Measurements from ENCODE around the gene SLC47A2.
"Not testable (repeated sequence)": the region's sequence is repeated elsewhere in the genome, so short reads cannot be mapped to it uniquely, and the experiment has no call there.

Gene SLC47A2

DNA sequence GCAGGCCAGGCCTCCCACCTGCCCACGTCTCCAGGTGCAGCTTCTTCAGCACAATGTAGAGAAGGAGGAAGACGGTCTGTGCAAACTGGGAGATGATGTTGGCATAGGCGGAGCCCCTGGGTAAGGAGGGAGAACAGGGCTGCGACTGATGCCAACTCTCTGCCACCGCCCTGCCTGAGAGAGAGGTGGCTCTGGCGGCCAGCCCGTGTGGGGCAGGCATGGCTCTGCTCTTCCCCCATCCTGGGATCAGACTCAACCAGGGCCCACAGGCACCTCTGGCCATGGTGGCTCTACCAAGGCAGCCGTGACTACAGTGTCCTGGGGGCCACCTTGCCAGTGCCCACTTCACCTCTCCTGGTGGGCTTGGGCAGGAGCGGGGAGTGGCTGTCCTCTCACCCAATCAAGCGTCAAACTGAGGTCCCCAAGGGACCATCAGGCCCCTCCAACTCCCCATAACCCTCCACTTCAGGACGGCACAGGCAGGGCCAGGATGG is 8.6 kb downstream of the SLC47A2 start:
- no peak for DNase-seq

GRCh38 chr17:19706791-19707727 is 9.3 kb downstream of the SLC47A2 start:
- DNase-seq = no peak

DNA sequence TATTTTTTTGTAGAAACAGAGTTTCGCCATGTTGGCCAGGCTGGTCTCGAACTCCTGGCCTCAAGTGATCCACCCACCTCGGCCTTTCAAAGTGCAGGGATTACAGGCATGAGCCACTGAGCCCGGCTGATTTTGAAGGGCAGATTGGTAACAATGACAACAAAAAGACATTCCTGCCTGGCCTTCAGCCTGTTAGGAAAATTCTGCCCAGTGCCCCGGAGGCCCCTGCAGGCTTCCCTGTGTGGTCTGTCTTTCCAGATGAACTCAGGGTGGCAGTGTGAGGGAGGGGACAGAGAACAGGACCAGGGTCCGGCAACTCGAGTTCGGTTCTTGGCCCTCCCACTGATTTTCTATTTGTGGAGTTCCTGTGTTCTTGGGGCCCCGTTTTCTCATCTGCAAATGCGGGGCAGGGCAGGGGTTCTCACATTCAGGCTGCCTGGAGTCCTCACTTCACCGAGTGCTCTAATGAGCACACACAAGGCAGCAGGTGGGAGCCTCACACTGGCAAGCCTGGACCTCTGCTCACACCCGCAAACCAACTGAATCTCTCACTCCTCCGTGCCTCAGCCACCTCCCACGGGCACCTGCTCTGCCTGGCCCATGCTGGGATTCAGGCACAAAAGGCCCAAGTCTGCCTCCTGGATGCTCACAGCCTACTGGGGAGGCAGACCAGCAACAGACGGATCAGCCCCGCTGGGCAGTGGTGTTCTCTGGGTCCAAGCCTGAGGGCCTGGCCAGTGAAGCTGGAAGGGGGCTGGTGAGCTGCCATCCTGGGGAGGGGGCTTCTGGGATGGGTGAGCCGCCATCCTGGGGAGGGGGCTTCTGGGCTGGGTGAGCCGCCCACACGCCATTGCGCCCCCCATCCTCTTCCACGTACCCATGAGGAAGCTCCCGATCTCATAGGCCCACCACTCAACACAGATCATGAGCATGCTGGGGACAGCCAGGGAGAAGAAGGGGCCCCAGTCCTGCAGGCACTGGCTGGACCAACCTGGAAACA is 10.3 kb downstream of the SLC47A2 start:
- no peak for DNase-seq

DNA sequence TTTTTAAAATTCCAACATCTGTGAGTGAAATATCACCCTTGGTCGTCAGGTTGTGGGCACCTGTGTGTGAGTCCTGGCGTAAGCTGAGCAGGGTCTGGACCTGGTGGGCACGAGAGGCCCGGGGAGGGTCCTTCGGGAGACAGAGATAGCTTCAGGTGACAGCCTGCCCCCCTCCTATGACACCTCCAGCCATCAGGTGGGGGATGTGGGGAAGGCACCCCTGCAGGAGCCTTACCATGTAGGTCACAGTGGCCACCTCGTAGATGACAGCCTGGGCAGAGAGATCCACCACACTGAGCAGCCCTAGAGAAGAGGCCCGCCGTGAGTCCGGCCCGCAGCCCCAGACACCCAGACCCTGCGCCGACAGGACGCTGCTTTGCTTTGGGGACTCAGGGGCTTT is 11.2 kb downstream of the SLC47A2 start:
- DNase-seq = no peak

DNA sequence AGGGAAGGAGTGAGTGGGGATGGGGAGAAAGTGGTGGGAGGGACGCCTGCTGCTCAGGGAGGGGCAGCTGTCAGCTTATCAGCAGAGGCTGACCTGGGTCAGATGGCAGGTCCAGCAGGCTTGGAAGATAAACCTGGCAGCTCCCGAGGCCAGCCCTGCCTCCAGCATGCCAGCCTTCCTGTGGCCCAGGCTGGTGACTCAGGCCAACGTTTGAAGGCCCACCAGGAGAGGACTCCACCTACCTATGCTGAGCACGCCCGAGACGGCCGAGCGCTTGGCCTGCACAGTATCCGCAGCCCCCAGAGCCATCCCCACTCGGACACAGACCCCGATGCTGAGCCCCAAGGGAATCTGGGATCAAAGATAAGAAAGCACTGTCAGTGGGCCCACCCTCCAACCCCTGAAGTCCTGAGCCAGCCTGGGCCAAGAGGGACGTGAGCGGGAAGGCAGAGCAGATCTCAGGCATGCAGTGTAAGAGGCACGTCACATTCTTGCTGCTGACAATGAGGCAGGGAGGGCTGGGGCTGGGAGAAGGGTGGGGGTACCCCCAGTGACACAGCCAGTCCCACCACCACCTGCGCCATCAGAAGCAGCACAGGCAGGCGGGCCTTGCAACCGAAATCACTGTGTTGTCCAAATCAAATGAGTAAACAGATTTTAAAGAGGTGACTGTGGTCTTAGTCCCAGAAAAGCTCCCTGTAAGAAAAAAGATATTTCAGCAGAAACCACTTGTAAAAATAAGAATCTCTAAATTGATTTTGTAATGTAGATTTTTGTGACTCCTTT is 12.4 kb downstream of the SLC47A2 start:
- DNase-seq = no peak

DNA sequence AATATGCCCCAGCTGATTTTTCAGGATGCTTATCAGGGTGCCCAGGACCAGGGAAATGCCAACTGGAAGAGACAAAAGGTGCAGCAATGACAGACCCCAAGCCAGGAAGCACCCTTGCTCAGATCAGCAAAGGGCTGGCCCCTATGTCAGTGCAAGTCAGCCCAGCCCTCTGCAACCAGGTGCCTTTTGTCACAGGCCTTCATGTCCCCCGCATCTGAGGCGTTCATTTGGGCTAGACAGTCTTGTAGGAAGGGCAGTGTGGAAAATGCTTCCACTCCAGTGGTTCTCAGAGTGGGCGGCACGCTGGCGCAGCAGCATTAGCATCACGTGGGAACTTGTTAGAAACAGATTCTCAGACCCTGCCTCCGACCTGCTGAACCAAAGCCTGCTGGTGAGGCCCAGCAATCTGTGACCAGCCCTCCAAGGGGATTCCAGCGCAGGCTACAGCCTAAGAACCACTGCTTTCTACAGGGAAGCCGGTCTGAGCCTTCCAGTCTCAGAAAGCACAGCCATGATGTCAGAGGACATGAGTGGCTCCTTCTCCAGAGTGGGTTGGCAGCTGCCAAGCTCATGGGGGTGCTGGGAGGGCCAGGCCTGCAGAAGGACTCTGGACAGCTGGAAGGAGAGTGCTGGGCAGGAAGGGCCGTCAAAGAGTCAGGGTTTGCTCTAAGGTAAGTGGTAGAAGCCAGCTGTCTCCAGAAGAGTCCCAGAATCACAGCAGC is 13.1 kb downstream of the SLC47A2 start:
- DNase-seq = no peak

GRCh38 chr17:19702217-19702641 is 14.2 kb downstream of the SLC47A2 start:
- DNase-seq = no peak

DNA sequence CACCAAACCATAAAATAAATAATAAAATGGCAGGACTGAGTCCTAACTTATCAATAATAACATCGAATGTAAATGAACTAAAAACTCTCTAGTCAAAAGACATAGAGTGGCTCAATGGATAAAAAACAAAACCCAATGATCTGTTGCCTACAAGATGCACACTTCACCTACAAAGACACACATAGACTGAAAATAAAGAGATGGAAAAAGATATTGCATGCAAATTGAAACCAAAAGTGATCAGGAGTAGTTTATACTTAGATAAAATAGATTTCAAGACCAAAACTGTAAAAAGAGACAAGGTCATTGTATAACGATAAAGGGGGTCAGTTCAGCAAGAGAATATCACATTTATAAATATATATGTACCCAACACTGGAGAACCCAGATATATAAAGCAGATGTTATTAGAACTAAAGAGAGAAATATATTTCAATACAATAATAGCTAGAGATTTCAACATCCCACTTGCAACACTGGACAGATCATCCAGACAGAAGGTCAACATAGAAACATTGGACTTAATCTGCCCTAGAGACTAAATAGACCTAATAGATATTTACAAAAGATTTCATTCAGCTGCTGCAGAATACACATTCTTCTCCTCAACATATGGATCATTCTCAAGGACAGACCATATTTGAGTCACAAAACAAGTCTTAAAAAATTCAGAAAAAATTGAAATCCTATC is 29.8 kb downstream of the SLC47A2 start:
- DNase-seq = no peak

DNA sequence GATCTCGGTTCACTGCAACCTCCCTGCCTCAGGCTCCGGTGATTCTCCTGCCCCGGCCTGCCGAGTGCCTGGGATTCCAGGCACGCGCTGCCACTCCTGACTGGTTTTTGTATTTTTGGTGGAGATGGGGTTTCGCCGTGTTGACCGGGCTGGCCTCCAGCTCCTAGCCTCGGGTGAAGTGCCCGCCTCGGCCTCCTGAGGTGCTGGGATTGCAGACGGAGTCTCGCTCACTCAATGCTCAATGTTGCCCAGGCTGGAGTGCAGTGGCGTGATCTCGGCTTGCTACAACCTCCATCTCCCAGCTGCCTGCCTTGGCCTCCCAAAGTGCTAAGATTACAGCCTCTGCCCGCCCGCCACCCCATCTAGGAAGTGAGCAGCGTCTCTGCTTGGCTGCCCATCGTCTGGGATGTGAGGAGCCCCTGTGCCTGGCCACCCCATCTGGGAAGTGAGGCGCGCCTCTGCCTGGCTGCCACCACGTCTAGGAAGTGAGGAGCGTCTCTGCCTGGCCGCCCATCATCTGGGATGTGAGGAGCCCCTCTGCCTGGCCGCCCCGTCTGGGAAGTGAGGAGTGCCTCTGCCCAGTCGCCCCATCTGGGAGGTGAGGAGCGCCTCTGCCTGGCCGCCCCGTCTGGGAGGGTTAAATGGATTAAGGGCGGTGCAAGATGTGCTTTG is 31.3 kb downstream of the SLC47A2 start:
- not testable (repeated sequence) for DNase-seq

GRCh38 chr17:19683117-19683516 is 33.3 kb downstream of the SLC47A2 start:
- no peak for DNase-seq

DNA sequence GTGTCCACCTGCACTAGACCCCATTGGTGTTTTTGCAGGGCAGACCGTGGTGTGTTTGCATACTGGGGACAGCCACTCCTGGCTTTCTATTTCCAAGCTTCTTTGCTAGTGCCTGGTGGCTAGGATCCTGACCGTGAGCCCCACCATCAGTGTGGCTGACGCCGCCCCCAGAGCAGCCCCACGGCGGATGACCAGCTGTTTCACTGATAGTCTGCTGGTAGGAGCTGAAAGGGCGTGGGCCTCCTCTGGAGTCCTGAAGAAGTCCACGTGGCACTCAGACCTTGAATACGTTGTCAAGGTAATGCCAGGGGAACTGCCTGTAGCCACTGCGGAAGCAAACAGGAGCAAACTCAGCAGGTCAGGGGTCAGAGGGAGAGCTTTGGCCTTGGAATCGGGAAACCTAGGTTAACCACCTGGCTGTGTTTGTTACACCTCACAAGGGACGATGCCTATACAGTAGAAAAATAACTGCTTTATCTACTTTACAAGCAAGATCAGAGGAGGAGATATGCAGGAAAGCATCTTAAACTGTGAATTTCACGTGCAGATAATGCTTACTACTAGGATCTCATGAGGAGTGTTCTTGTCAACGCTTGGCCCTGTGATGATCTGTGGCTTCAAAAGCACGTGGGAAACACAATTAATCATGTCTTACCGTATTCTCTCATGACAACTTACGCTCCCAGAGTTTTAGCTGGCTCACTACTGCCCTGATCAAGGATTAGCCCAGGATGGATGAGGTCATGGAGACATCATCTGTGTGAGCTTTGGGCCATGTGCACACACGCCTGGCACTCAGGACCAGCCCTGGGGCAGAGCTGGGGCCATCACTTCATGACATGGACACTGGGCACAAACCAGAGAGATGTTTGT is 37.6 kb downstream of the SLC47A2 start:
- no peak for DNase-seq

DNA sequence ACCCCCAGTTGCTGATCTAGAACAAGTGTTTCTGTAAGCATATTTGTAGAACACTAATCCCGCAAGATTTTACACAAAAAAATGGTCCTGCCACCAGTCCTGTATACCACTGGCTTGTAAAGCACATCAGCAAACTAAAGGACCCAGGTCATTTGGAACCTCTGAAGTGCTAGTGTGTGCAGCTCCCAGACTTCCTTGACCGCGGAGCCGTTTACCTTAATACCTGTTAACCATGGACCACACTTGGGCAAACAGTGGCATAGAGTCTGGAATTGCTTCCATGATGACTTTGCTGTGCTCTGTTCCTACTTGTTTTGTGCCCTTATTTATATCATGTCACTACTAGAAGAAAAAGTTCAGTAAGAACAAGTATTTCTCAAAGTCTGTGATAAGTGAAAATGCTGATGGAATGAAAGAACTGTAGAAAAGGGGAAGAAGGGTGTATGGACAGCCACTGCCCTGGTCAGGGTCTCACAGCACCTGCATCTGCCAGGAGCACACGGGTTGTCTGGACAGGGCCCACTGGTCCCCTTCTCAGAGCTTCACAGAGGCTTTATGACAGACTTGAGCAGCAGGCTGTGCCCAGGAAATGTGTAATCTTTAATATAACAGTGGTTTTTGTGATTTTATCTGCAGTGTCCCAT is 38.5 kb downstream of the SLC47A2 start:
- no peak for DNase-seq

- DNase-seq = no peak
Observed at GRCh38 chr17:19676896-19677295, 39.5 kb downstream of the SLC47A2 start.

- no peak for DNase-seq
Observed at GRCh38 chr17:19673623-19674022, 42.8 kb downstream of the SLC47A2 start.

- no peak for DNase-seq
Observed at GRCh38 chr17:19672009-19672750, 44.2 kb downstream of the SLC47A2 start.

- DNase-seq = no peak
Observed at GRCh38 chr17:19671433-19671832, 45.0 kb downstream of the SLC47A2 start.

GRCh38 chr17:19670908-19671307 is 45.5 kb downstream of the SLC47A2 start:
- DNase-seq = no peak

DNA sequence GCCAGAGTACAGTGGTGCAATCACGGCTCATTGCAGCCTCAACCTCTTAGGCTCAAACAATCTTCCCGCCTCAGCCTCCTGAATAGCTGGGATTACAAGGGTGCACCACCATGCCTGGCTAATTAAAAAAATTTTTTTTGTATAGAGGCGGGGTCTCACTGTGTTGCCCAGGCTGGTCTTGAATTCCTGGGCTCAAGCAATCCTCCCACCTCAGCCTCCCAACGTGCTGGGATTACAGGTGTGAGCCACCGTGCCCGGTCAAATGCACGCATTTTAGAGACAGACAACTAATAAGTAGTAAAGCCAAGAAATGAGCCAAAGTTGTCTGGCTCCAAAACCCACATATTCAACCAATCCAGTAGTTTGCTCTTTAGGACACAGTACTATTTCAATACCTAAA is 46.7 kb downstream of the SLC47A2 start:
- DNase-seq = not testable (repeated sequence)

Data from CD4-positive, alpha-beta T cell treated with Interleukin-12 subunit alpha and Interleukin-12 subunit beta, for 1 hour (primary cell).